Measurements from ENCODE around the gene SIRT3.
"Not testable (repeated sequence)": the region's sequence is repeated elsewhere in the genome, so short reads cannot be mapped to it uniquely, and the experiment has no call there.

The SIRT3 gene

DNA sequence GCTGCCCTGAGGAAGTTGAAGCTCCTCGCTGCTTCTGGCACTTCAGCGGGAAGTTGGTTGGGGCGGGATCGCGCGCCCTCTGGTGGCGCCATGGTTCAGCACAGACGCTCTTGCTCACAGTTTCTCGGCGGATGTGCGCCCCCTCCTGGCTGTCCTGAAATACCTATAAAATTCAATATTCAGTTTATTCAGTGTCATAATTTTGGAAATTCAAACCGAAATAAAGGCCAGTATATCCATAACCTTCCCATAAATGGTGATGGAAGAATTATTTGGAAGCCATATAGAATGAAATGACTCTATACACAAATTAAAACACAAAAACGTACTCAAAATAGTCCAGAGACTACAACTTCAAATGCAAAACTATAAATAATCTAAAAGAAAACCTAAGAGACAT is 55.9 kb downstream of the SIRT3 start:
- DNase-seq (ENCODE audit: low read depth in 1 of 2, low spot score in 1 of 2): not testable (repeated sequence)
